Measurements from ENCODE around the gene RACGAP1. TPM values are rescaled to one million over a fixed set of nuclear protein-coding genes. Genes with fewer than 3 reads are reported as not detected.

Gene RACGAP1
- total and polyA plus RNA-seq, 2 donors (not counting 1 experiment from before 2014, with no cell fraction given): 4.1 to 14.2 TPM

DNA sequence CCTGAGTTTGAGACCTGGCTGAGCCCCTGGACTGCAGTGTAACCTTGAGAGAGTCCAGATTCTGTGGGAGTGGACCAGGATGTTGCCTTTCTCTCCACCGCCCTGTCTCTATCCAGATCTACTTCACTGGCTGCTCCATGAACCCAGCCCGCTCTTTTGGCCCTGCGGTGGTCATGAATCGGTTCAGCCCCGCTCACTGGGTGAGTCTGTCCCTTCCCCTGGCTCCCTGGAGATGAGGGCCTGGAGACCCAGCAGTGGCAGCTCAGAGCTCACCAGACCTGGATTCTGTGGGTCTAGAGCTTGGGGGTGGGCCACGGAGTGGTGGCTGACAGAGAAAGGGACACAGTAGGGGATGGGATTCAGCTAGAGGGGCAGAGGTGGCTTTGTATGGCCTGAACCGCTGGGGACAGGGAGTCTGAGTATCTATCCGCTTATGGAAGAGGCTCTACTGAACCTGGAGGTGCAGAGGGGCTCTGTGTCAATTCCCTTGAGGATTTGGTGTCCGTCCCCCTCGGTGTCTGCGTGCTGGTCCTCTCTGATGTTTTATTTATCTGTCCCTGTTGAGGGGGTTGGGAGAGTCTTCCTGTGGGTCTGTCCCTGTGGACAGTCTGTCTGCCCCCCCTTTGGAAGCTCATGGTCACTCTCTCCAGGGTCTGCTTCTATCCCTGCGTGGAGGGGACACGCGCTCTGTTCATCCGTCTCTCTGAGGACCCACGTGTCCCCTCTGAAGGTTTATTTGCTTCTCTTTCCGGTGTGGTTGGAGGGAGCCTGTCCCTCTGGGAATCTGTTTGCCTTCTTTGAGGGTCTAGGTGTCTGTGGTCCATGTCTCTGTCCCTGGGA lies 61.1 kb downstream of the RACGAP1 start:
- Histone ChIP-seq H3K4me3 (ENCODE audit: control extremely low read depth in 1 of 5, extremely low read depth in 1 of 5, insufficient read depth in 1 of 5, low read depth in 2 of 5, low read length in 4 of 5) (no peak overlapping the region), H2AFZ (ENCODE audit: insufficient read depth, low read depth, low read length, poor library complexity, severe bottlenecking) (no peak overlapping the region), H3K27ac (ENCODE audit: low read length in 2 of 2) (no peak overlapping the region), H3K4me2 (replicated peaks; ENCODE audit: low read depth, low read length, poor library complexity, severe bottlenecking) (no peak overlapping the region), H3K79me2 (ENCODE audit: control insufficient read depth, insufficient read depth, low read length) (no peaks in the 10 kb centered on the region), H3K36me3 (replicated peaks in 1 of 2; ENCODE audit: control extremely low read depth in 1 of 2, control insufficient read depth in 1 of 2, extremely low read depth in 1 of 2, insufficient read depth in 2 of 2, low read length in 1 of 2) (no peaks in the 10 kb centered on the region), H3K27me3 (replicated peaks in 1 of 4; ENCODE audit: control extremely low read depth in 1 of 4, control insufficient read depth in 3 of 4, insufficient read depth in 4 of 4, low read length in 3 of 4) (peaks cover 0 to 72% (median 28%) of the 10 kb centered on the region in 4 experiments), H3K9me3 (ENCODE audit: control extremely low read depth in 1 of 3, control insufficient read depth in 2 of 3, insufficient read depth in 1 of 3, low read length in 2 of 3) (no peaks in the 10 kb centered on the region), H3K9ac (ENCODE audit: low read length) (no peak overlapping the region), H4K20me1 (ENCODE audit: control insufficient read depth, insufficient read depth, low read length, poor library complexity, severe bottlenecking) (no peaks in the 10 kb centered on the region), H3K4me1 (ENCODE audit: control insufficient read depth in 2 of 2, insufficient read depth in 2 of 2, low read length in 2 of 2) (peaks cover 14 to 27% of the 10 kb centered on the region in 2 donors)
- Mint-ChIP-seq H3K27ac (no peak overlapping the region), H3K9me3 (ENCODE audit: insufficient read depth) (no peaks in the 10 kb centered on the region), H3K4me3 (no peak overlapping the region), H3K4me1 (peaks cover 14% of the 10 kb centered on the region), H3K27me3 (peaks cover 58% of the 10 kb centered on the region)
- DNase-seq (no peak), ATAC-seq (ENCODE audit: low read depth) (no peak)
- intact Hi-C loops (cut with micrococcal nuclease): no loop called here
- ChIA-PET CTCF (interaction anchor here (0.8 to 3.3 kb wide), 6 partner anchors 15 to 107 kb away, joined by 3 to 28 read pairs (median 3); no protein-coding TSS in a partner anchor), POLR2A (no interaction called here)
- TF ChIP-seq, protein P1, sequence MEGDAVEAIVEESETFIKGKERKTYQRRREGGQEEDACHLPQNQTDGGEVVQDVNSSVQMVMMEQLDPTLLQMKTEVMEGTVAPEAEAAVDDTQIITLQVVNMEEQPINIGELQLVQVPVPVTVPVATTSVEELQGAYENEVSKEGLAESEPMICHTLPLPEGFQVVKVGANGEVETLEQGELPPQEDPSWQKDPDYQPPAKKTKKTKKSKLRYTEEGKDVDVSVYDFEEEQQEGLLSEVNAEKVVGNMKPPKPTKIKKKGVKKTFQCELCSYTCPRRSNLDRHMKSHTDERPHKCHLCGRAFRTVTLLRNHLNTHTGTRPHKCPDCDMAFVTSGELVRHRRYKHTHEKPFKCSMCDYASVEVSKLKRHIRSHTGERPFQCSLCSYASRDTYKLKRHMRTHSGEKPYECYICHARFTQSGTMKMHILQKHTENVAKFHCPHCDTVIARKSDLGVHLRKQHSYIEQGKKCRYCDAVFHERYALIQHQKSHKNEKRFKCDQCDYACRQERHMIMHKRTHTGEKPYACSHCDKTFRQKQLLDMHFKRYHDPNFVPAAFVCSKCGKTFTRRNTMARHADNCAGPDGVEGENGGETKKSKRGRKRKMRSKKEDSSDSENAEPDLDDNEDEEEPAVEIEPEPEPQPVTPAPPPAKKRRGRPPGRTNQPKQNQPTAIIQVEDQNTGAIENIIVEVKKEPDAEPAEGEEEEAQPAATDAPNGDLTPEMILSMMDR (IDR thresholded peaks at IDR 0.05): no peak
- TF ChIP-seq EZH2 (IDR thresholded peaks at IDR 0.05; ENCODE audit: borderline replicate concordance, insufficient read depth, low read depth, low read length, poor library complexity, severe bottlenecking): no peak
- 80% methylated on average over 16 of the region's 17 CpGs for WGBS (ENCODE audit: insufficient coverage)

Measured in B cell (primary cell).